ENCODE results near the gene CHIT1. TPM values are rescaled to one million over a fixed set of nuclear protein-coding genes. Genes with fewer than 3 reads are reported as not detected.

The CHIT1 gene
- total and polyA plus RNA-seq, 2 of the 13 experiments (the other 11 are each of a cell fraction or from before 2014, with no cell fraction given), result not detected

- no peak overlapping the region for H2AFZ ChIP-seq (ENCODE audit: low read length)
- in situ Hi-C loops (cut with HindIII; ENCODE audit: extremely low pct_ligation_motif_present, low pct_unique_long_range_greater_than_20kb), result no loop called here
- H3K36me3 ChIP-seq (replicated peaks in 1 of 2; ENCODE audit: control insufficient read depth in 1 of 2, insufficient read depth in 2 of 2, low read length in 2 of 2), result no peaks in the 10 kb centered on the region
- no peak overlapping the region for H3K27ac ChIP-seq (ENCODE audit: extremely low read length, insufficient read depth, low read length)
- H3K4me2 ChIP-seq (ENCODE audit: low read depth, low read length), result no peak overlapping the region
- BruUV-seq (replicated peaks), result no TSS peak
- H3K4me3 ChIP-seq (replicated peaks in 1 of 3; ENCODE audit: insufficient read depth in 1 of 3, low read depth in 2 of 3, low read length in 3 of 3), result no peak overlapping the region
- 65% methylated on average over 12 of the region's 15 CpGs for WGBS (ENCODE audit: low lambda C conversion rate)
- H4K20me1 ChIP-seq (ENCODE audit: insufficient read depth, low read length), result no peaks in the 10 kb centered on the region
- no peak for DNase-seq (ENCODE audit: low spot score)
- peaks cover 13% of the 10 kb centered on the region for H3K4me1 ChIP-seq (ENCODE audit: insufficient read depth, low read length)
- POLR2A ChIA-PET, result no interaction called here
- H3K9ac ChIP-seq (ENCODE audit: insufficient read depth, low read depth, low read length), result no peak overlapping the region
- H3K9me3 ChIP-seq (ENCODE audit: low read length), result no peaks in the 10 kb centered on the region
- FAIRE-seq, result no peak
- ATAC-seq, result no peak
- no peaks in the 10 kb centered on the region for H3K79me2 ChIP-seq (ENCODE audit: insufficient read depth, low read length)
- H3K27me3 ChIP-seq (ENCODE audit: control insufficient read depth in 1 of 2, insufficient read depth in 2 of 2, low read length in 2 of 2), result no peaks in the 10 kb centered on the region
- CTCF ChIA-PET (ENCODE audit: low intra/inter-chr PET ratio, low total read pairs), result no interaction called here
- intact Hi-C loops (cut with micrococcal nuclease; ENCODE audit: unreplicated experiment), result no loop called here
- no peak for TF ChIP-seq PITX1 (CRISPR knock-in tag; IDR thresholded peaks at IDR 0.05)
- TF ChIP-seq ZNF496 (CRISPR knock-in tag; IDR thresholded peaks at IDR 0.05; ENCODE audit: insufficient replicate concordance), result no peak
- no peak for TF ChIP-seq HMG20A (CRISPR knock-in tag; IDR thresholded peaks at IDR 0.05; ENCODE audit: borderline replicate concordance)
- TF ChIP-seq ZNF780A (CRISPR knock-in tag; IDR thresholded peaks at IDR 0.05), result no peak
- no peak for TF ChIP-seq ARID4A (CRISPR knock-in tag; IDR thresholded peaks at IDR 0.05; ENCODE audit: borderline replicate concordance)
- no peak for TF ChIP-seq IKZF4 (CRISPR knock-in tag; IDR thresholded peaks at IDR 0.05; ENCODE audit: borderline replicate concordance, low read depth, not compliant biosample characterization)
- no peak for TF ChIP-seq DPF2 (CRISPR knock-in tag; IDR thresholded peaks at IDR 0.05; ENCODE audit: borderline replicate concordance, low read depth)
- no peak for TF ChIP-seq HNRNPLL (IDR thresholded peaks at IDR 0.05; ENCODE audit: low read depth, low read length, poor library complexity, severe bottlenecking)
- TF ChIP-seq ZBTB38 (CRISPR knock-in tag; IDR thresholded peaks at IDR 0.05), result no peak
- TF ChIP-seq FOSL2 (CRISPR knock-in tag; IDR thresholded peaks at IDR 0.05), result no peak
- no peak for TF ChIP-seq MTF1 (CRISPR knock-in tag; IDR thresholded peaks at IDR 0.05)
- TF ChIP-seq ZNF687 (CRISPR knock-in tag; IDR thresholded peaks at IDR 0.05), result no peak
- TF ChIP-seq XRCC5 (optimal IDR thresholded peaks at IDR 0.05; ENCODE audit: low read length), result no peak
- TF ChIP-seq FOSL1 (CRISPR knock-in tag; IDR thresholded peaks at IDR 0.05; ENCODE audit: borderline replicate concordance), result no peak
Observed at GRCh38 chr1:203202431-203203245, 26.8 kb downstream of the CHIT1 start.

Data from HepG2 (cell line).